NCI-H2171 treated with DMSO at 0.1 percent for 48 hours (cell line): ENCODE data around the gene GAL3ST2.
"Not testable (repeated sequence)": the region's sequence is repeated elsewhere in the genome, so short reads cannot be mapped to it uniquely, and the experiment has no call there.

Experiments used
- DNase-seq: peaks from one replicate; lab custom pipeline; 2025; lab: John Stamatoyannopoulos, UW

GAL3ST2 gene

GRCh38 chr2:241809383-241810306, 33.0 kb downstream of the GAL3ST2 start:
- no peak for DNase-seq

GRCh38 chr2:241810307-241811200, 33.9 kb downstream of the GAL3ST2 start:
- DNase-seq = no peak

- DNase-seq = no peak
Observed at GRCh38 chr2:241811201-241811951, 34.8 kb downstream of the GAL3ST2 start.

GRCh38 chr2:241811952-241812729, 35.5 kb downstream of the GAL3ST2 start:
- no peak for DNase-seq

- no peak for DNase-seq
Observed at GRCh38 chr2:241812730-241813643, 36.4 kb downstream of the GAL3ST2 start.

GRCh38 chr2:241813644-241814392, 37.2 kb downstream of the GAL3ST2 start:
- no peak for DNase-seq

GRCh38 chr2:241814393-241814642, 37.7 kb downstream of the GAL3ST2 start:
- DNase-seq = no peak

- no peak for DNase-seq
Observed at GRCh38 chr2:241814643-241815476, 38.2 kb downstream of the GAL3ST2 start.

- DNase-seq = no peak
Observed at GRCh38 chr2:241815477-241816430, 39.1 kb downstream of the GAL3ST2 start.

- DNase-seq = no peak
Observed at GRCh38 chr2:241816431-241817121, 40.0 kb downstream of the GAL3ST2 start.

GRCh38 chr2:241817126-241817820, 40.7 kb downstream of the GAL3ST2 start:
- DNase-seq = no peak

GRCh38 chr2:241817821-241818215, 41.2 kb downstream of the GAL3ST2 start:
- DNase-seq = not testable (repeated sequence)

GRCh38 chr2:241818229-241818942, 41.8 kb downstream of the GAL3ST2 start:
- DNase-seq = no peak

GRCh38 chr2:241818943-241819270, 42.3 kb downstream of the GAL3ST2 start:
- DNase-seq = no peak

GRCh38 chr2:241819947-241820624, 43.5 kb downstream of the GAL3ST2 start:
- not testable (repeated sequence) for DNase-seq
